AG09309 (cell line): ENCODE measurements around the gene ITFG2.

Experiments used
- DNase-seq: peaks from one replicate; pipeline ENCODE4 v3.0.0-alpha.2; 2010; ENCODE audit warnings: low read depth
- H3K4me3 ChIP-seq: 2 replicates; pipeline ENCODE4 v1.5.1; 2011; ENCODE audit warnings: mild to moderate bottlenecking, low read depth, low read length, moderate library complexity; ENCODE audit not compliant: control insufficient read depth
- TF ChIP-seq, protein P1 (sequence below): IDR thresholded peaks from 2 replicates; pipeline ENCODE4 v1.5.1; 2011; ENCODE audit warnings: mild to moderate bottlenecking, low read depth, low read length, inconsistent platforms; ENCODE audit not compliant: insufficient read depth, control insufficient read depth; ENCODE audit errors: missing control alignments

ITFG2 gene

DNA sequence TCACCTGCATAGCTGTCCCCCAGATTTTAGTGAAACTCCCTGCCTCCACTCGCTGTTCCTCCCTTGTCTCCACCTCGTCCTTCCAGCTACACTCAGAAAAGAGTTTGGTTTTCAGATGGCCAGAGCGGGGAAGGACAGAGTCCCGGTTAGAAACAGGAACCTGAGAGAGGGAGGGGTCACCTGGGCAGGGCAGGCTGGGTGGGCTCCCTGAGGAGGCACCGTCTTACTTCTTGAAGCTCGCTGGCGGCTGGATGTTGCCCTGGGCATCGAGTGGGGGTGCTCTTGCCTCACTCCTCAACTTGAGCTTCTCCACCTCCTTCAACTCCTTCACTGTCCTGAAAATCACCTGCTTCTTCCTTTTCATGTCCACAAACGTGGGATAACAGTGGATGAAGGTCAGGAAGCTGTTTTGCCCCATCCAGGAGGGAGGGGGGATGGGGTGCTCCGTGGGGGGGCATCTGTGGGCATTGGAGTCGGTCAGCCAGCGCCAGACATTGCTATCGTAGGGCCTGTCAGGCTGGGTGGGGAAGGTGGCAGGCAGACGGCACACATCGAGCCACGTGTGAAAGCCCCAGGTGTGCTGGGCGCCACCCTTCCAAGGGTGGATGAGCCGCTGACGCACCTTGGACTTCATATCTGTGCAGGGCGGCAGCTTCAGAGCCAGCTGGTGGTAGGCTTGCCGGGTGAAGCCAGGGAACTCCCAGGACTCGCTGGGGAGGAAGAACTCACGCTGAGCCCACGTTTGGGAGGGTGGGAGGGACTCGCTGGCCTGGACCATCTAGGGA, 42.4 kb downstream of the ITFG2 start:
- no peak for DNase-seq
- TF ChIP-seq, protein P1, sequence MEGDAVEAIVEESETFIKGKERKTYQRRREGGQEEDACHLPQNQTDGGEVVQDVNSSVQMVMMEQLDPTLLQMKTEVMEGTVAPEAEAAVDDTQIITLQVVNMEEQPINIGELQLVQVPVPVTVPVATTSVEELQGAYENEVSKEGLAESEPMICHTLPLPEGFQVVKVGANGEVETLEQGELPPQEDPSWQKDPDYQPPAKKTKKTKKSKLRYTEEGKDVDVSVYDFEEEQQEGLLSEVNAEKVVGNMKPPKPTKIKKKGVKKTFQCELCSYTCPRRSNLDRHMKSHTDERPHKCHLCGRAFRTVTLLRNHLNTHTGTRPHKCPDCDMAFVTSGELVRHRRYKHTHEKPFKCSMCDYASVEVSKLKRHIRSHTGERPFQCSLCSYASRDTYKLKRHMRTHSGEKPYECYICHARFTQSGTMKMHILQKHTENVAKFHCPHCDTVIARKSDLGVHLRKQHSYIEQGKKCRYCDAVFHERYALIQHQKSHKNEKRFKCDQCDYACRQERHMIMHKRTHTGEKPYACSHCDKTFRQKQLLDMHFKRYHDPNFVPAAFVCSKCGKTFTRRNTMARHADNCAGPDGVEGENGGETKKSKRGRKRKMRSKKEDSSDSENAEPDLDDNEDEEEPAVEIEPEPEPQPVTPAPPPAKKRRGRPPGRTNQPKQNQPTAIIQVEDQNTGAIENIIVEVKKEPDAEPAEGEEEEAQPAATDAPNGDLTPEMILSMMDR = no peak
- no peak overlapping the region for H3K4me3 ChIP-seq

DNA sequence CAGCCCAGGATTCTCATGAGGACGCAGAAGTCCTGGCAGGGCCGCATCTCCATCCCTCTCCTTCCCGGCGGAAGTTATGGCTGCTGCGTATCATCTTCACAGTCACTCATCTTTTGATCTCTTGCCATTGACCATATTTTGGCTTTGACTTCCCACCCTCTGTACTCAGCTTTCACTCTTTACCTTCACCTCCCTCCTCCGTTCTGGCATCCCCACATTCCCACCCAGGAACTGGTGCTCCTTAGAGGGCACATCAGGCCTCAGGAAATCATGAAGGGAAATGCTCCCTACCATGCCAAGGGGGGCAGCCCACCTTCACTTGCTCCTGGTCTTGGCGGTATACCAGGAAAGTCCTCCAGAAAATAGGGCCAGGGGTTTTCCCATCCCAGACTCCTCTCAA, 43.1 kb downstream of the ITFG2 start:
- DNase-seq = no peak
- no peak overlapping the region for H3K4me3 ChIP-seq
- TF ChIP-seq, protein P1 = no peak

DNA sequence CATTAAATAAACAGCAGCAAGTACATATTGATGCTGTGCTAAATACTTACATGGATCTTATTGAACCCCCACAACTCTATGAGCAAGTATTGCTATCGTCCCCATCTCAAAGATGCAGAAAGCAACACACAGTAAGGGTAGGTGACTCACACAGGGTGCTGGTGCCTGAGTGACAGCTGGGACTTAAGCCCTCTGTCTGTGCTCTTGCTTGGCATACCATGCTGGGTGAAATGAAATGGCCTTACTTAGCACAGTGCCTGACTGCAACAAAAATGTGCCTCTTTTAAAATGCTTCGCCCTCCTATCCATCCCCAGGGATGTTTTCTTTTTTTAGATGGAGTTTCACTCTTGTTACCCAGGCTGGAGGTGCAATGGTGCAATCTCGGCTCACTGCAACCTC, 43.6 kb downstream of the ITFG2 start:
- H3K4me3 ChIP-seq = no peak overlapping the region
- TF ChIP-seq, protein P1 = no peak
- no peak for DNase-seq

DNA sequence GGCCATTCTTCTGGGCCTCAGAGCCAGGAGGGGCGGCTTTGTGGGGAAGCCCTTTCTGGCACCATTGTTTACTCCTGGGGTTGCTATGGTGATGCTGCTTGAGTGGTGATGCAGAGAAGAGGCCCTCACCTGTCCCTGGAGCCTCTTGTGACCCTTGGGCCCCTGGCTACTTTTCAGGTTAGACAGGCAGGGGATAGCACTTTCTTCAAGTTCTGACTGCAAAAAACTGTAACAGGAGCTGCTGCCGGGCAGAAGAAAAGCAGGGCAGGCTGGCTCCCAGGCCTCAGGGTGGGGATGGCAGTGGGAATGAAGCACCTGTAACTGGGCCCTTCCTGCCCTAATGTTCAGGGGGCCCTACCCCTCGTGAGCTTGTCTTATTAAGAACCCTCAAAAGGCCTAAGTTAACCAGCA, 44.6 kb downstream of the ITFG2 start, which contains the start of gene TEX52:
TEX52 (minus strand) TSS at position 19 of the 411 bp plus-strand sequence; CDS start at position 6, 13 bp downstream.
- no peak within 1 kb of the TSS for H3K4me3 ChIP-seq
- DNase-seq = no peak
- TF ChIP-seq, protein P1 = no peak

DNA sequence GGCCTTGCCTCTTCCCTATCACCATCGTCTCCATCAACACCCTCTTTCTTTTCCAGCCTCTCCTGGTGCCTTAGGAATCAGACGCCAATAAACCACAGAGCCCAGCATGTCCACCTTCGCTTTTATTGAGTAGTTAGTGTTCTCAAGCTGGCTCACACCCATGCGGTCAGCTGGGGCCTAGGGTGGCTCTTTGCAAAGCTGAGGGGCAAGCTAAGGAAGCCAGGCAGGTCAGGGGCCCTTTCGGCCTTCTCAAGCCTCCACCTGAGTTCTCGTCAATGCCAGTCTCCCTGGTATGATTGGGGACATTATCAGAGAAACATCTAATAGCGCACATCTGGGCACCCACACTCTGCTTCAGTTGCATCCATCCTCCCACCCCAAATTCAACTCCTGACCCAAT, 45.1 kb downstream of the ITFG2 start:
- TF ChIP-seq, protein P1 = no peak
- DNase-seq = no peak
- no peak overlapping the region for H3K4me3 ChIP-seq

DNA sequence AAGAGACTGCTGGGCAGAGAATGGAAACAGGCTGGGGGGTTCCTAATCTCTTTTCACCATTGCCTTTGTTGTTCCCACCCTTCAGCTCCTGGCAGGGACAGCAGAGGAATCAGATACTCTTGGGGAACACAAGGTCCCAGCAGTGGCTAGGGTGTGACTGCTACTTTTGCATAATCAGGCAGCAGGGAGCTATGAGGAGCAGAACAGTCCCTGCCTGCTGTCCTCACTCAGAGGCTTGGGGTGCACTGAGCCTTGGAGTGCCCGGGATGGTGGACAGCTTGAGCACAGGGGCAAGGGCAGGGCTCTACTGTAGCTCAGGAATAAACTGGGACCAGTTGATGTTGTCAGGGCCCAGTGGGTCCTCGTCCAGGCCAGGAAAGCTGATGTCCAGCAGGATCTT, 45.9 kb downstream of the ITFG2 start:
- DNase-seq = no peak
- H3K4me3 ChIP-seq = no peak overlapping the region
- TF ChIP-seq, protein P1 = no peak
